NB4 (cell line): ENCODE data around the gene PIEZO2.

Experiments used
- CTCF ChIP-seq: IDR thresholded peaks from one replicate; pipeline ENCODE4 v1.5.1; 2012; ENCODE audit warnings: low read depth, low read length
- MAX ChIP-seq: IDR thresholded peaks from 2 replicates; pipeline ENCODE4 v1.6.1; 2011; ENCODE audit warnings: low read depth, low read length
- MYC ChIP-seq: IDR thresholded peaks from 2 replicates; pipeline ENCODE4 v1.6.1; 2011; ENCODE audit warnings: low read depth, low read length
- POLR2A ChIP-seq: IDR thresholded peaks from 2 replicates; pipeline ENCODE4 v1.6.1; 2011; ENCODE audit warnings: mild to moderate bottlenecking; ENCODE audit not compliant: insufficient read length; ENCODE audit errors: extremely low read depth

GRCh38 chr18:10864722-10865121 lies 284.6 kb downstream of the PIEZO2 start:
- TF ChIP-seq POLR2A (no peak), MYC (no peak), CTCF (no peak), MAX (no peak)
